Stimulated activated effector memory CD8-positive, alpha-beta T cell treated with anti-CD3 and anti-CD28 coated beads, Interleukin-12 subunit alpha, Interleukin-12 subunit beta, amount 100 ng/mL, for 72 hours (primary cell): Measurements from ENCODE around the gene LMAN2.
"Not testable (repeated sequence)": the region's sequence is repeated elsewhere in the genome, so short reads cannot be mapped to it uniquely, and the experiment has no call there.

Experiments
- ATAC-seq: fragments of 150-1000 bp; cut with Tn5 transposase; 2 replicates; pipeline ENCODE4 v1.10.0; 2021
- DNase-seq, 2 donors: peaks; one replicate each; pipeline ENCODE4 v3.0.0; 2021 to 2022; ENCODE audit warnings: low spot score in 2 of 2
- H3K27ac Mint-ChIP-seq: one replicate; pipeline ENCODE4 v1.8.0; 2022; ENCODE audit warnings: mild to moderate bottlenecking, mixed read lengths
- H3K36me3 Mint-ChIP-seq: one replicate; pipeline ENCODE4 v1.8.0; 2022; ENCODE audit warnings: mild to moderate bottlenecking, mixed read lengths
- H3K4me1 Mint-ChIP-seq: one replicate; pipeline ENCODE4 v1.8.0; 2022; ENCODE audit warnings: mixed read lengths
- H3K4me3 Mint-ChIP-seq: one replicate; pipeline ENCODE4 v1.8.0; 2022; ENCODE audit warnings: mild to moderate bottlenecking, mixed read lengths
- H3K9me3 Mint-ChIP-seq: one replicate; pipeline ENCODE4 v1.8.0; 2022; ENCODE audit warnings: mixed read lengths

The LMAN2 gene

GRCh38 chr5:177349762-177350161, 1.7 kb downstream of the LMAN2 start:
- Mint-ChIP-seq H3K36me3 (peaks cover 63% of the 10 kb centered on the region), H3K9me3 (no peaks in the 10 kb centered on the region), H3K4me1 (peaks cover 44% of the 10 kb centered on the region), H3K27ac (peak overlapping the region; percentile 99), H3K4me3 (peak overlapping the region; percentile 87)
- ATAC-seq (no peak), DNase-seq (no peak)

- ATAC-seq, result no peak
Observed at GRCh38 chr5:177349362-177349647, 2.2 kb downstream of the LMAN2 start.

DNA sequence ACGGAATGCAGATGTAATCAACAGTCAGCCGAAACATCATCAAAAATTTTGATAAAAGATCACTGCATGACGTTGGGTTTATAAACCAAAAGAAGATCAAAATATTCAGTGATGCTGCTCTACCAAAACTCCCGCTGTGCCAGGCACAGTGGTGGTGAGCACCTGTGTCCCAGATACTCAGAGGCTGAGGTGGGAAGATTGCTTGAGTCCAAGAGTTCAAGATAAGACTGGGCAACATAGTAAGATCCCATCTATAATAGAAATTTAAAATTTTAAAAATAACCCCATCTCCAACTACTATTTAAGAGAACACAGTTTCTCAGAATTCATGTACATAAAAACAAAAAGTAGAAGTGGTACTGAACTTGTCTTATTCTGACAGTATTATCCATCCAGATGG, 3.8 kb downstream of the LMAN2 start:
- no peak for ATAC-seq
- Mint-ChIP-seq H3K9me3 (no peaks in the 10 kb centered on the region), H3K4me1 (peaks cover 43% of the 10 kb centered on the region), H3K4me3 (no peak overlapping the region), H3K27ac (no peak overlapping the region), H3K36me3 (peaks cover 84% of the 10 kb centered on the region)
- DNase-seq, result no peak

More at GRCh38 chr5:177349362-177349647, 2.2 kb downstream of the LMAN2 start:
- Mint-ChIP-seq H3K4me3 (peak overlapping the region; percentile 87), H3K4me1 (peaks cover 39% of the 10 kb centered on the region), H3K27ac (peak overlapping the region; percentile 99), H3K9me3 (no peaks in the 10 kb centered on the region), H3K36me3 (peaks cover 68% of the 10 kb centered on the region)
- no peak for DNase-seq

- Mint-ChIP-seq H3K9me3 (no peaks in the 10 kb centered on the region), H3K4me1 (peaks cover 40% of the 10 kb centered on the region), H3K4me3 (no peak overlapping the region), H3K36me3 (peaks cover 90% of the 10 kb centered on the region), H3K27ac (peak overlapping the region; percentile 37)
- DNase-seq (no peak), ATAC-seq (no peak)
Observed at GRCh38 chr5:177346820-177347219, 4.6 kb downstream of the LMAN2 start.

GRCh38 chr5:177344891-177345290, 6.6 kb downstream of the LMAN2 start:
- Mint-ChIP-seq H3K36me3 (peaks cover 100% of the 10 kb centered on the region), H3K9me3 (no peaks in the 10 kb centered on the region), H3K4me3 (no peak overlapping the region), H3K4me1 (peaks cover 41% of the 10 kb centered on the region), H3K27ac (no peak overlapping the region)
- no peak for ATAC-seq
- no peak for DNase-seq

- Mint-ChIP-seq H3K36me3 (peaks cover 100% of the 10 kb centered on the region), H3K9me3 (no peaks in the 10 kb centered on the region), H3K27ac (peak overlapping the region; percentile 58), H3K4me3 (no peak overlapping the region), H3K4me1 (peaks cover 41% of the 10 kb centered on the region)
- ATAC-seq (no peak), DNase-seq (no peak)
Observed at GRCh38 chr5:177343777-177344176, 7.7 kb downstream of the LMAN2 start.

GRCh38 chr5:177343000-177343399, 8.5 kb downstream of the LMAN2 start:
- not testable (repeated sequence) for H3K4me3 Mint-ChIP-seq, H3K27ac Mint-ChIP-seq, H3K9me3 Mint-ChIP-seq, DNase-seq, ATAC-seq
- Mint-ChIP-seq H3K4me1 (peaks cover 43% of the 10 kb centered on the region), H3K36me3 (peaks cover 94% of the 10 kb centered on the region)

DNA sequence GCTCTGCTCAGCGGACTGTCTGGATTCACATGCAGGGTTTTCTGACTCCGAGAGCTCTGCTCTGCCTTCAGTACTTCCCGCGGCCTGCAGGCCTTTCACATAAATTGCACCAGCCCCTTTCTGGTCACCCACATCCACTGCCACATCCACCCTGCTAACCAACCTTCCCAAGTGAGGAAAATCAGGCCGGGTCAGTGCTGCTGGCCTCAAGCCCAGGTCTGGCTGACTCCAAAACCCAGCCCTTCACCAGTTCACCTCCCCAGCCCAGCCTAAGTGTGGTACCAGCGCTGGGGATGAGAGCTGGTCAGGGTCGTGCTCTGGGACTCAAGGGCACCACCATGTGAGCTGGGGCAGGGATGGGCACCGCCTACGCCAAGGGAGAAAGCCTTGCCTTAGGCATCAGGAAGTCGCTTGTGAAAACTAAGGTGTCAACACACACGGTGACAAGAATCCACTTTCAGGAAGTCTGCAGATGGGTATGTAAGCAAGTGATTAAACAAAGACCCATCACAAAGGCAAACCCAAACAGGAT, 12.3 kb downstream of the LMAN2 start:
- peak overlapping the region; percentile 0 for H3K4me3 Mint-ChIP-seq
- H3K36me3 Mint-ChIP-seq, result peaks cover 90% of the 10 kb centered on the region
- peaks cover 42% of the 10 kb centered on the region for H3K4me1 Mint-ChIP-seq
- no peak for DNase-seq
- peak; percentile 28 for ATAC-seq
- peak overlapping the region; percentile 64 for H3K27ac Mint-ChIP-seq
- H3K9me3 Mint-ChIP-seq, result no peaks in the 10 kb centered on the region

GRCh38 chr5:177338251-177339106, 13.0 kb downstream of the LMAN2 start:
- Mint-ChIP-seq H3K4me1 (peaks cover 44% of the 10 kb centered on the region), H3K36me3 (peaks cover 90% of the 10 kb centered on the region), H3K27ac (peak overlapping the region; percentile 64), H3K4me3 (no peak overlapping the region), H3K9me3 (no peaks in the 10 kb centered on the region)
- DNase-seq (no peak), ATAC-seq (no peak)

- Mint-ChIP-seq H3K27ac (peak overlapping the region; percentile 85), H3K9me3 (no peaks in the 10 kb centered on the region), H3K36me3 (peaks cover 90% of the 10 kb centered on the region), H3K4me1 (peaks cover 46% of the 10 kb centered on the region), H3K4me3 (no peak overlapping the region)
- ATAC-seq (no peak), DNase-seq (no peak)
Observed at GRCh38 chr5:177336603-177337494, 14.6 kb downstream of the LMAN2 start.

DNA sequence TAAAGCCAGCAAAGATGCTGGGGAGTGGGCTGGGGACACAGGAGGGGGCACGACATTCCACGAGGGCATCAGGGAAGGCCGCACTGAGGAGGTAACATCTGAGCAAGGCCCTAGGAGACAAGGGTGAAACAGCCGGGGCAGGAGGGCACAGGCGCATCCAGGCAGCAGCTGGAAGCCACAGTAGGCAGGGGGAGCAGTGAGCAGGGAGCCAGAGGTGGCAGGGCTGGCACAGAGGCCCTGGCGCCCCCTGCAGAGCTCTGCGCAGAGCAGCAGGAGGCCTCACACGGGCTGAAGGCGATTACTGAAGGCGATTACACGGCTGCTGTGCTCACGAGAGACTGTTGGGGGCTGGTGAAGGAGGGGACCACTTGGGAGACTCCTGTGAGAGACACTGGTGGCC, 15.4 kb downstream of the LMAN2 start:
- H3K9me3 Mint-ChIP-seq, result no peaks in the 10 kb centered on the region
- peaks cover 90% of the 10 kb centered on the region for H3K36me3 Mint-ChIP-seq
- ATAC-seq (peak; percentile 65), DNase-seq (no peak)
- no peak overlapping the region for H3K4me3 Mint-ChIP-seq
- peak overlapping the region; percentile 85 for H3K27ac Mint-ChIP-seq
- H3K4me1 Mint-ChIP-seq, result peaks cover 49% of the 10 kb centered on the region

GRCh38 chr5:177335701-177336065, 15.8 kb downstream of the LMAN2 start:
- H3K9me3 Mint-ChIP-seq, result no peaks in the 10 kb centered on the region
- H3K36me3 Mint-ChIP-seq, result peaks cover 90% of the 10 kb centered on the region
- peaks cover 53% of the 10 kb centered on the region for H3K4me1 Mint-ChIP-seq
- H3K27ac Mint-ChIP-seq, result peak overlapping the region; percentile 85
- ATAC-seq (no peak), DNase-seq (no peak)
- H3K4me3 Mint-ChIP-seq, result no peak overlapping the region

- DNase-seq (no peak), ATAC-seq (no peak)
- no peaks in the 10 kb centered on the region for H3K9me3 Mint-ChIP-seq
- H3K36me3 Mint-ChIP-seq, result peaks cover 90% of the 10 kb centered on the region
- H3K4me3 Mint-ChIP-seq, result no peak overlapping the region
- peak overlapping the region; percentile 85 for H3K27ac Mint-ChIP-seq
- peaks cover 57% of the 10 kb centered on the region for H3K4me1 Mint-ChIP-seq
Observed at GRCh38 chr5:177334781-177335700, 16.4 kb downstream of the LMAN2 start.

- peak overlapping the region; percentile 82 for H3K27ac Mint-ChIP-seq
- no peak for ATAC-seq
- H3K36me3 Mint-ChIP-seq, result peaks cover 83% of the 10 kb centered on the region
- no peak for DNase-seq
- H3K4me1 Mint-ChIP-seq, result peaks cover 50% of the 10 kb centered on the region
- no peak overlapping the region for H3K4me3 Mint-ChIP-seq
- H3K9me3 Mint-ChIP-seq, result no peaks in the 10 kb centered on the region
Observed at GRCh38 chr5:177334155-177334551, 17.3 kb downstream of the LMAN2 start.
